IMR-90 (cell line): ENCODE results near the gene OR8G5.

Experiments
- BHLHE40 ChIP-seq: fragments of 150-350 bp; IDR thresholded peaks from 2 replicates; pipeline ENCODE4 v1.6.1; 2016; ENCODE audit warnings: mild to moderate bottlenecking, low read depth, low read length
- CEBPB ChIP-seq: IDR thresholded peaks from 2 replicates; pipeline ENCODE4 v1.6.1; 2012; ENCODE audit warnings: low read depth, low read length, improper control_type of control experiment
- CHD1 ChIP-seq: IDR thresholded peaks from 2 replicates; pipeline ENCODE4 v1.6.1; 2012; ENCODE audit warnings: low read depth, low read length, improper control_type of control experiment
- FOS ChIP-seq: fragments of 150-350 bp; IDR thresholded peaks from 2 replicates; pipeline ENCODE4 v1.6.1; 2016; ENCODE audit warnings: low read depth, low read length
- MAZ ChIP-seq: IDR thresholded peaks from 2 replicates; pipeline ENCODE4 v1.6.1; 2012; ENCODE audit warnings: low read depth, mild to moderate bottlenecking, low read length, improper control_type of control experiment, moderate library complexity, borderline replicate concordance
- MXI1 ChIP-seq: IDR thresholded peaks from 2 replicates; pipeline ENCODE4 v1.6.1; 2012; ENCODE audit warnings: low read depth, mild to moderate bottlenecking, low read length, moderate library complexity, borderline replicate concordance
- NFE2L2 ChIP-seq: fragments of 150-350 bp; IDR thresholded peaks from 2 replicates; pipeline ENCODE4 v1.6.1; 2016; ENCODE audit warnings: low read depth, mild to moderate bottlenecking, low read length
- POLR2A ChIP-seq: IDR thresholded peaks from 2 replicates; pipeline ENCODE4 v1.6.1; 2012; ENCODE audit warnings: mild to moderate bottlenecking, low read depth, low read length
- RAD21 ChIP-seq: IDR thresholded peaks from 2 replicates; pipeline ENCODE4 v1.6.1; 2012; ENCODE audit warnings: low read length, improper control_type of control experiment
- RCOR1 ChIP-seq: IDR thresholded peaks from 2 replicates; pipeline ENCODE4 v1.6.1; 2012; ENCODE audit warnings: mild to moderate bottlenecking, low read length, improper control_type of control experiment; ENCODE audit not compliant: insufficient replicate concordance
- SMC3 ChIP-seq: fragments of 150-350 bp; IDR thresholded peaks from 2 replicates; pipeline ENCODE4 v1.6.1; 2016; ENCODE audit warnings: low read depth, mild to moderate bottlenecking, antibody characterized with exemption, low read length, moderate library complexity
- TF ChIP-seq, protein P1 (sequence below): conservative IDR thresholded peaks from 2 replicates; pipeline ENCODE4 v1.5.1; 2012; ENCODE audit warnings: mild to moderate bottlenecking, low read depth, low read length, improper control_type of control experiment
- TF ChIP-seq, protein P2 (sequence below): fragments of 150-350 bp; IDR thresholded peaks from 2 replicates; pipeline ENCODE4 v1.6.1; 2016; ENCODE audit warnings: low read depth, mild to moderate bottlenecking, low read length, moderate library complexity, borderline replicate concordance

DNA sequence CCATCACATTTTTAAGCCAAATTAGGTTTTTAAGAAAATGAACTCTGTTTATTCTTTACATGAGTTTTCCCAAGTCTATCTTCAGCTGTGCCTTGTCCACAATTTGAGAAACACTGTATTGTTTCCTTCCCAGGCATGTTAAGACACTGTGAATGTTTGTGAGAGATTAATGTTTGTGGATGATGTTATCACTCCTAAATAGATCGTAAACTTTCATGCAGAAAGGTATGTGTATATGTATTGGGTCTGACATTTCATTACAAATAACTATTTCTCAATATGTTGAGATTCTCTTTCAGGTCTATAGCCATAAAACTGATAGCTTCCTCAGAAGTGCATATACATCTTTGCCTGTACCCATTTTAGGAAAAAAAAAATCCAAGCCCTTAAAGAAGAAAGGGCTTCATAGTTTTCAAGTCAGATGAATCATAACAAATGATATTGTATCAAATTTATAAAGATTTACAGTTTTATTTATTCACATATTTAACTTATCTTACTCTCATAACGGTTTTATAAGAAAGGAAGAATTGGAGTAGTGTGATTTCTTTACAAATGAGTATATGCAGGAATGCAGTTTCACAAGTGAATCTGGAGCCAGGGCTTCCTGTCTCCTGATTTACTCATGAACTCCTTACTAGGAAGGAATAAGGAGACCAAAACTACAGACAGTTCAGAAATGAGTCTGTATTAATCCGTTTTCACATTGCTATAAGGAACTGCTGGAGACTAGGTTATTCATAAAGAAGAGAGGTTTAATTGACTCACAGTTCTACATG is 46.4 kb downstream of the OR8G5 start:
- TF ChIP-seq, protein P1, sequence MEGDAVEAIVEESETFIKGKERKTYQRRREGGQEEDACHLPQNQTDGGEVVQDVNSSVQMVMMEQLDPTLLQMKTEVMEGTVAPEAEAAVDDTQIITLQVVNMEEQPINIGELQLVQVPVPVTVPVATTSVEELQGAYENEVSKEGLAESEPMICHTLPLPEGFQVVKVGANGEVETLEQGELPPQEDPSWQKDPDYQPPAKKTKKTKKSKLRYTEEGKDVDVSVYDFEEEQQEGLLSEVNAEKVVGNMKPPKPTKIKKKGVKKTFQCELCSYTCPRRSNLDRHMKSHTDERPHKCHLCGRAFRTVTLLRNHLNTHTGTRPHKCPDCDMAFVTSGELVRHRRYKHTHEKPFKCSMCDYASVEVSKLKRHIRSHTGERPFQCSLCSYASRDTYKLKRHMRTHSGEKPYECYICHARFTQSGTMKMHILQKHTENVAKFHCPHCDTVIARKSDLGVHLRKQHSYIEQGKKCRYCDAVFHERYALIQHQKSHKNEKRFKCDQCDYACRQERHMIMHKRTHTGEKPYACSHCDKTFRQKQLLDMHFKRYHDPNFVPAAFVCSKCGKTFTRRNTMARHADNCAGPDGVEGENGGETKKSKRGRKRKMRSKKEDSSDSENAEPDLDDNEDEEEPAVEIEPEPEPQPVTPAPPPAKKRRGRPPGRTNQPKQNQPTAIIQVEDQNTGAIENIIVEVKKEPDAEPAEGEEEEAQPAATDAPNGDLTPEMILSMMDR = no peak
- TF ChIP-seq MXI1 = no peak
- no peak for TF ChIP-seq POLR2A
- no peak for TF ChIP-seq SMC3
- TF ChIP-seq BHLHE40 = no peak
- TF ChIP-seq RAD21 = no peak
- TF ChIP-seq CHD1 = no peak
- no peak for TF ChIP-seq CEBPB
- TF ChIP-seq, protein P2, sequence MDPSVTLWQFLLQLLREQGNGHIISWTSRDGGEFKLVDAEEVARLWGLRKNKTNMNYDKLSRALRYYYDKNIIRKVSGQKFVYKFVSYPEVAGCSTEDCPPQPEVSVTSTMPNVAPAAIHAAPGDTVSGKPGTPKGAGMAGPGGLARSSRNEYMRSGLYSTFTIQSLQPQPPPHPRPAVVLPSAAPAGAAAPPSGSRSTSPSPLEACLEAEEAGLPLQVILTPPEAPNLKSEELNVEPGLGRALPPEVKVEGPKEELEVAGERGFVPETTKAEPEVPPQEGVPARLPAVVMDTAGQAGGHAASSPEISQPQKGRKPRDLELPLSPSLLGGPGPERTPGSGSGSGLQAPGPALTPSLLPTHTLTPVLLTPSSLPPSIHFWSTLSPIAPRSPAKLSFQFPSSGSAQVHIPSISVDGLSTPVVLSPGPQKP = no peak
- no peak for TF ChIP-seq MAZ
- no peak for TF ChIP-seq NFE2L2
- no peak for TF ChIP-seq FOS
- no peak for TF ChIP-seq RCOR1
